ENCODE data around the gene STIM2.
A peak's percentile ranks its signal among the peaks of the same experiment; 100 is the strongest.

The STIM2 gene

GRCh38 chr4:27048429-27049238, 188.0 kb downstream of the STIM2 start:
- Histone ChIP-seq H3K9me3 (ENCODE audit: low read length) (no peaks in the 10 kb centered on the region), H4K20me1 (ENCODE audit: insufficient read depth, low read length) (no peaks in the 10 kb centered on the region), H3K4me3 (ENCODE audit: low read depth, low read length, poor library complexity, severe bottlenecking) (no peak overlapping the region), H2AFZ (ENCODE audit: low read length) (no peak overlapping the region), H3K4me1 (ENCODE audit: insufficient read depth, low read length, severe bottlenecking) (no peaks in the 10 kb centered on the region), H3K9me2 (ENCODE audit: low read depth, low read length) (no peaks in the 10 kb centered on the region), H3K9ac (ENCODE audit: low read length) (no peak overlapping the region), H3K79me2 (ENCODE audit: insufficient read depth, low read length) (no peaks in the 10 kb centered on the region), H3F3A (ENCODE audit: insufficient read depth, low read length) (no peaks in the 10 kb centered on the region), H3K27ac (ENCODE audit: low read depth, low read length, poor library complexity, severe bottlenecking) (no peak overlapping the region), H3K27me3 (ENCODE audit: insufficient read depth, low read length) (no peaks in the 10 kb centered on the region), H3K4me2 (ENCODE audit: low read length) (no peak overlapping the region), H3K36me3 (ENCODE audit: insufficient read depth, low read length) (no peaks in the 10 kb centered on the region)
- TF ChIP-seq EZH2 (IDR thresholded peaks at IDR 0.05; ENCODE audit: borderline replicate concordance, low read length) (no peak), CTCF (IDR thresholded peaks at IDR 0.05; ENCODE audit: low read length) (peak; percentile 42)

- H3K9me3 ChIP-seq (ENCODE audit: low read length), result no peaks in the 10 kb centered on the region
- H3K9me2 ChIP-seq (ENCODE audit: low read depth, low read length), result no peaks in the 10 kb centered on the region
- no peaks in the 10 kb centered on the region for H3K4me1 ChIP-seq (ENCODE audit: insufficient read depth, low read length, severe bottlenecking)
- no peak overlapping the region for H2AFZ ChIP-seq (ENCODE audit: low read length)
- H3K27ac ChIP-seq (ENCODE audit: low read depth, low read length, poor library complexity, severe bottlenecking), result no peak overlapping the region
- H3K4me3 ChIP-seq (ENCODE audit: low read depth, low read length, poor library complexity, severe bottlenecking), result no peak overlapping the region
- no peak overlapping the region for H3K4me2 ChIP-seq (ENCODE audit: low read length)
- TF ChIP-seq CTCF (IDR thresholded peaks at IDR 0.05; ENCODE audit: low read length), result no peak
- TF ChIP-seq EZH2 (IDR thresholded peaks at IDR 0.05; ENCODE audit: borderline replicate concordance, low read length), result no peak
- H3K36me3 ChIP-seq (ENCODE audit: insufficient read depth, low read length), result no peaks in the 10 kb centered on the region
- no peaks in the 10 kb centered on the region for H3F3A ChIP-seq (ENCODE audit: insufficient read depth, low read length)
- no peak overlapping the region for H3K9ac ChIP-seq (ENCODE audit: low read length)
- H4K20me1 ChIP-seq (ENCODE audit: insufficient read depth, low read length), result no peaks in the 10 kb centered on the region
- no peaks in the 10 kb centered on the region for H3K27me3 ChIP-seq (ENCODE audit: insufficient read depth, low read length)
- no peaks in the 10 kb centered on the region for H3K79me2 ChIP-seq (ENCODE audit: insufficient read depth, low read length)
These were observed 188.7 kb downstream of the STIM2 start for GRCh38 chr4:27049239-27049829.

- H3K27me3 ChIP-seq (ENCODE audit: insufficient read depth, low read length), result no peaks in the 10 kb centered on the region
- no peaks in the 10 kb centered on the region for H3F3A ChIP-seq (ENCODE audit: insufficient read depth, low read length)
- no peaks in the 10 kb centered on the region for H4K20me1 ChIP-seq (ENCODE audit: insufficient read depth, low read length)
- H3K36me3 ChIP-seq (ENCODE audit: insufficient read depth, low read length), result no peaks in the 10 kb centered on the region
- TF ChIP-seq CTCF (IDR thresholded peaks at IDR 0.05; ENCODE audit: low read length) (no peak), EZH2 (IDR thresholded peaks at IDR 0.05; ENCODE audit: borderline replicate concordance, low read length) (no peak)
- no peak overlapping the region for H3K27ac ChIP-seq (ENCODE audit: low read depth, low read length, poor library complexity, severe bottlenecking)
- H2AFZ ChIP-seq (ENCODE audit: low read length), result no peak overlapping the region
- H3K4me1 ChIP-seq (ENCODE audit: insufficient read depth, low read length, severe bottlenecking), result no peaks in the 10 kb centered on the region
- no peak overlapping the region for H3K4me3 ChIP-seq (ENCODE audit: low read depth, low read length, poor library complexity, severe bottlenecking)
- H3K4me2 ChIP-seq (ENCODE audit: low read length), result no peak overlapping the region
- H3K9ac ChIP-seq (ENCODE audit: low read length), result no peak overlapping the region
- H3K9me3 ChIP-seq (ENCODE audit: low read length), result no peaks in the 10 kb centered on the region
- H3K9me2 ChIP-seq (ENCODE audit: low read depth, low read length), result no peaks in the 10 kb centered on the region
- no peaks in the 10 kb centered on the region for H3K79me2 ChIP-seq (ENCODE audit: insufficient read depth, low read length)
These were observed 190.1 kb downstream of the STIM2 start for GRCh38 chr4:27050731-27051130.

All from OCI-LY1 (cell line).